Subcutaneous adipose tissue (tissue), 4 donors: ENCODE measurements around the gene TBX1. TPM values are rescaled to one million over a fixed set of nuclear protein-coding genes. Genes with fewer than 3 reads are reported as not detected.

Experiments
- total RNA-seq, 4 donors: library from RNA; depleted of rRNA; stranded (reverse); fragments of >200 nt; gene quantifications; one replicate each; pipeline ENCODE4 v1.1.0, GENCODE V29; 2016
- TF ChIP-seq, protein P1 (sequence below): fragments of 450-650 bp; IDR thresholded peaks from one replicate; pipeline ENCODE4 v1.5.1; 2016; ENCODE audit warnings: low read depth, mild to moderate bottlenecking, control low read depth, antibody characterized with exemption, moderate library complexity

Gene TBX1
- total RNA-seq, 4 donors from 2014 or later: 0.51 to 6.2 (median 1.8) TPM

GRCh38 chr22:19766511-19767426, 6.2 kb downstream of the TBX1 start:
- TF ChIP-seq, protein P1, sequence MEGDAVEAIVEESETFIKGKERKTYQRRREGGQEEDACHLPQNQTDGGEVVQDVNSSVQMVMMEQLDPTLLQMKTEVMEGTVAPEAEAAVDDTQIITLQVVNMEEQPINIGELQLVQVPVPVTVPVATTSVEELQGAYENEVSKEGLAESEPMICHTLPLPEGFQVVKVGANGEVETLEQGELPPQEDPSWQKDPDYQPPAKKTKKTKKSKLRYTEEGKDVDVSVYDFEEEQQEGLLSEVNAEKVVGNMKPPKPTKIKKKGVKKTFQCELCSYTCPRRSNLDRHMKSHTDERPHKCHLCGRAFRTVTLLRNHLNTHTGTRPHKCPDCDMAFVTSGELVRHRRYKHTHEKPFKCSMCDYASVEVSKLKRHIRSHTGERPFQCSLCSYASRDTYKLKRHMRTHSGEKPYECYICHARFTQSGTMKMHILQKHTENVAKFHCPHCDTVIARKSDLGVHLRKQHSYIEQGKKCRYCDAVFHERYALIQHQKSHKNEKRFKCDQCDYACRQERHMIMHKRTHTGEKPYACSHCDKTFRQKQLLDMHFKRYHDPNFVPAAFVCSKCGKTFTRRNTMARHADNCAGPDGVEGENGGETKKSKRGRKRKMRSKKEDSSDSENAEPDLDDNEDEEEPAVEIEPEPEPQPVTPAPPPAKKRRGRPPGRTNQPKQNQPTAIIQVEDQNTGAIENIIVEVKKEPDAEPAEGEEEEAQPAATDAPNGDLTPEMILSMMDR: no peak

- TF ChIP-seq, protein P1: no peak
Observed at GRCh38 chr22:19767427-19768341, 7.1 kb downstream of the TBX1 start.

GRCh38 chr22:19769393-19769715, 8.8 kb downstream of the TBX1 start:
- TF ChIP-seq, protein P1: no peak

- TF ChIP-seq, protein P1: no peak
Observed at GRCh38 chr22:19770349-19771220, 10.0 kb downstream of the TBX1 start.

DNA sequence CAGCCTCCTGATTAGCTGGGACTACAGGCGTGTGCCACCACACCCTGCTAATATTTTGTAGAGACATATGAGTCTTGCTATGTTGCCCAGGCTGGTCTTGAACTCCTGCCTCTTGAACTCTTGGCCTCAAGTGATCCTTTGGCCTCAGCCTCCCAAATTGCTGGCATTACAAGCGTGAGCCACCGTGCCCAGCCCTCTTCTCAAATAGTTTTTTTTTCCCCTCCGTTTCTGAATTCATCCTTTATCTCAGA, 11.8 kb downstream of the TBX1 start:
- TF ChIP-seq, protein P1: no peak

DNA sequence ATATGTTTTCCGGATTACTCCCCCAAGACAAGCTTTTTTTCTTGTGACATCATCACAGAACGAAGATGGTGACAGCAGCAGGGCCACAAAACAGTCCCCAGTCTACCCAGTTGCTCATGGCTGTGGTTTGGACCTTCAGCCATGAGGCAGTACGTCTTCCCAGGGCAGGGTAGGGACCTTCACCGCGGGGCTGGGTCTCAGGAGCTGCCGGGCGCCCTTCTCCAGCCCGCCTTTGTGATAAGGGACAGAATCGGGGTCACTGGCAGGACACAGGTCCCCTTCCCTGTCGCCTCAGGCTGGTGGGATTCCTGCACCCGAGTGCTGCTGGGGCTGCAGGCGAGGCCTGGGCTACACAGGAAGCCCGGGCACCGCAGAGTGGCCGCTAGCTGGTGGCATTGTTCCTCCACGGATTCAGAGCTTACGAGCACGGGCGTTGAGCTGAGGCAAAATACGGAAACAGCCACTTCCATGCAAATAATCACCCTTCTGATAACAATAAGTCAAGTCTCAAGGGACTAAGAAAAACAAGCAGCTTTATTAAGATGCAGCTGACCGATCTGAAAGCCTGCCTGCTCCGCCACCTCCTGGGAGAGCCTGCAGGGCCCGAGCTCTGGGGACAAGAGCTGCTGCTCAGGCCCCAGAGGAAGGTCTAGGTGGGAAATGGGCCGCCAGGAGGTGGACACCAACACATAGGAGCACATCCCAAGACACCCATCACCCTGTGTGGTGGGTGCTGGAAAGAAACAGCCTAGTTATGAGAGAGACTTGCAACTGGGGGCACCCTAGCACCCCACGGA, 12.3 kb downstream of the TBX1 start:
- TF ChIP-seq, protein P1: no peak
